SU-DHL-6 (cell line): Measurements from ENCODE around the gene TNIP1.

Experiments used
- H2AFZ ChIP-seq: fragments of 200-600 bp; sonication (generic); 2 replicates; pipeline ENCODE4 v1.6.1; 2014; ENCODE audit warnings: low read depth, mild to moderate bottlenecking, moderate library complexity, mixed read lengths, antibody characterized with exemption, low read length; ENCODE audit not compliant: severe bottlenecking
- H3F3A ChIP-seq: fragments of 200-600 bp; shearing (Covaris generic); 2 replicates; pipeline ENCODE4 v1.6.0; 2016; ENCODE audit warnings: antibody characterized with exemption, mild to moderate bottlenecking; ENCODE audit not compliant: insufficient read depth
- H3K27ac ChIP-seq: fragments of 200-600 bp; sonication (generic); 2 replicates; pipeline ENCODE4 v1.5.1; 2016; ENCODE audit warnings: low read depth, mild to moderate bottlenecking, low read length, moderate library complexity, mixed read lengths
- H3K27me3 ChIP-seq: fragments of 200-600 bp; sonication (generic), shearing (Covaris generic); 2 replicates; pipeline ENCODE4 v1.6.0; 2014; ENCODE audit warnings: mild to moderate bottlenecking, low read length
- H3K36me3 ChIP-seq: fragments of 200-600 bp; sonication (generic); 2 replicates; pipeline ENCODE4 v1.6.1; 2014; ENCODE audit warnings: mild to moderate bottlenecking, low read length, mixed read lengths
- H3K4me2 ChIP-seq: fragments of 300-600, 200-600 bp; shearing (Covaris generic), sonication (generic); 2 replicates; pipeline ENCODE4 v1.6.0; 2014; ENCODE audit warnings: low read length, low read depth, mild to moderate bottlenecking; ENCODE audit not compliant: poor library complexity, severe bottlenecking
- H3K4me3 ChIP-seq: fragments of 200-600 bp; sonication (generic); 2 replicates; pipeline ENCODE4 v1.5.1; 2014; ENCODE audit warnings: antibody characterized with exemption, low read length, mild to moderate bottlenecking, mixed read lengths; ENCODE audit not compliant: insufficient read depth, poor library complexity, severe bottlenecking
- H3K79me2 ChIP-seq: fragments of 200-600 bp; sonication (generic); 2 replicates; pipeline ENCODE4 v1.6.1; 2014; ENCODE audit warnings: mild to moderate bottlenecking, low read length, moderate library complexity; ENCODE audit not compliant: insufficient read depth
- H3K9ac ChIP-seq: fragments of 200-600 bp; sonication (generic); 2 replicates; pipeline ENCODE4 v1.7.0; 2014; ENCODE audit warnings: mild to moderate bottlenecking, low read length
- H3K9me2 ChIP-seq: fragments of 200-600 bp; sonication (generic); replicated peaks from 2 replicates; pipeline ENCODE4 v1.6.1; 2014; ENCODE audit warnings: low read length; ENCODE audit not compliant: insufficient read depth
- H3K9me3 ChIP-seq: fragments of 200-600 bp; sonication (generic); 2 replicates; pipeline ENCODE4 v1.6.1; 2014; ENCODE audit warnings: low read length, mixed read lengths; ENCODE audit not compliant: insufficient read depth
- H4K20me1 ChIP-seq: fragments of 200-600 bp; sonication (generic); 2 replicates; pipeline ENCODE4 v1.6.1; 2014; ENCODE audit warnings: low read depth, mild to moderate bottlenecking, antibody characterized with exemption, low read length, moderate library complexity, mixed read lengths
- EZH2phosphoT487 ChIP-seq: fragments of 200-600 bp; sonication (generic), shearing (Covaris generic); conservative IDR thresholded peaks from 2 replicates; pipeline ENCODE4 v1.6.1; 2018; ENCODE audit warnings: mild to moderate bottlenecking, antibody characterized with exemption, low read length, moderate library complexity, mixed read lengths
- TF ChIP-seq, protein P1 (sequence below): fragments of 200-600 bp; sonication (generic); IDR thresholded peaks from one replicate; pipeline ENCODE4 v1.5.1; 2017; ENCODE audit warnings: antibody characterized with exemption, mild to moderate bottlenecking, low read length, moderate library complexity; ENCODE audit not compliant: insufficient read depth, poor library complexity, severe bottlenecking

The TNIP1 gene

DNA sequence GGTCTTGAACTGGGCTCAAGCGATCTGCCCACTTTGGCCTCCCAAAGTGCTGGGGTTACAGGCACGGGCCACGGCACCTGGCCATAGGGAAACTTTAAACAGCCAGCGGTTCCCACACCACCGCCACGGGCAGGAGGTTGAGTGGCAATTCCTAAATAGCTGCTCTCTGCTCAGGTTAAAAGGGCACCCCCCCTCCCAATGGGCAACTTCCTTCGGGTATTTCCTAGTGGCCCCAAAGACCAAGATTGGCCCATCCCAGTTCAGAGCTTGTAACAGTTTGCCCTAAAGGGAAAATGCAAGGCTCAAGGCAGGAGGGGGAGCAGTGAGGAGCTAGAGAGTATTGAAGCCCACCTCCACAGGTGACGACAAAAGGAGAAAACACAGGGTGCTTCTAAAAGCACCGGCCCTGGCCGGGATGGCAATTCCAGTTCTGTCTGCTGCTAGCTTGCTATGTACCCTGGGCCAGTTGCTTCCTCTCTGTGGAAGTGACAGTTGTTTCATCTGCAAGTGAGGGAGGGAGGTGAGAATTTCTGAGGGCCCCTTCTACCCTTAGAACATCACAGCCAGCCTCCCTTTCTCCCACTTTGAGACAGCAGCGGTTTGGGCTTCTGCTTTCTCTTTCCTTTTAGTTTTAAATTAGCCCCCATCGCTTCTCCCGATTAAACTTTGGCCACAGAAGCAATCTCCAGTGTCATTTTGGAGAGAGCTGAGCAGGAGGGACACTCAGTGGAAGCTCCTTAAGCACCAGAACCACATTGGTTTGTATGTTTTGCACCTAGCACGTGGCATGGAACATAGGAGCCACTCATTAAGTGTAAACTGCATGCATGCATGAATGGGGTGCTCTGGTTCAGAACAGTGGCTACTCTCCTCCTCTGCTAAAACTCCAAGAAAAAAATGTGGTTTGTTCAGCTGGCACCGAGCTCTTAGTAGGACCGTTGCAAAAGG, 17.3 kb upstream of the TNIP1 start:
- Histone ChIP-seq H3K27ac (no peak overlapping the region), H3F3A (no peaks in the 10 kb centered on the region), H3K4me3 (no peak overlapping the region), H4K20me1 (no peaks in the 10 kb centered on the region), H3K27me3 (no peaks in the 10 kb centered on the region), H3K4me2 (no peak overlapping the region), H3K36me3 (no peaks in the 10 kb centered on the region), H3K79me2 (no peaks in the 10 kb centered on the region), H3K9me2 (no peaks in the 10 kb centered on the region), H3K9ac (no peak overlapping the region), H2AFZ (no peak overlapping the region), H3K9me3 (no peaks in the 10 kb centered on the region)
- no peak for TF ChIP-seq EZH2phosphoT487
- TF ChIP-seq, protein P1, sequence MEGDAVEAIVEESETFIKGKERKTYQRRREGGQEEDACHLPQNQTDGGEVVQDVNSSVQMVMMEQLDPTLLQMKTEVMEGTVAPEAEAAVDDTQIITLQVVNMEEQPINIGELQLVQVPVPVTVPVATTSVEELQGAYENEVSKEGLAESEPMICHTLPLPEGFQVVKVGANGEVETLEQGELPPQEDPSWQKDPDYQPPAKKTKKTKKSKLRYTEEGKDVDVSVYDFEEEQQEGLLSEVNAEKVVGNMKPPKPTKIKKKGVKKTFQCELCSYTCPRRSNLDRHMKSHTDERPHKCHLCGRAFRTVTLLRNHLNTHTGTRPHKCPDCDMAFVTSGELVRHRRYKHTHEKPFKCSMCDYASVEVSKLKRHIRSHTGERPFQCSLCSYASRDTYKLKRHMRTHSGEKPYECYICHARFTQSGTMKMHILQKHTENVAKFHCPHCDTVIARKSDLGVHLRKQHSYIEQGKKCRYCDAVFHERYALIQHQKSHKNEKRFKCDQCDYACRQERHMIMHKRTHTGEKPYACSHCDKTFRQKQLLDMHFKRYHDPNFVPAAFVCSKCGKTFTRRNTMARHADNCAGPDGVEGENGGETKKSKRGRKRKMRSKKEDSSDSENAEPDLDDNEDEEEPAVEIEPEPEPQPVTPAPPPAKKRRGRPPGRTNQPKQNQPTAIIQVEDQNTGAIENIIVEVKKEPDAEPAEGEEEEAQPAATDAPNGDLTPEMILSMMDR = no peak

DNA sequence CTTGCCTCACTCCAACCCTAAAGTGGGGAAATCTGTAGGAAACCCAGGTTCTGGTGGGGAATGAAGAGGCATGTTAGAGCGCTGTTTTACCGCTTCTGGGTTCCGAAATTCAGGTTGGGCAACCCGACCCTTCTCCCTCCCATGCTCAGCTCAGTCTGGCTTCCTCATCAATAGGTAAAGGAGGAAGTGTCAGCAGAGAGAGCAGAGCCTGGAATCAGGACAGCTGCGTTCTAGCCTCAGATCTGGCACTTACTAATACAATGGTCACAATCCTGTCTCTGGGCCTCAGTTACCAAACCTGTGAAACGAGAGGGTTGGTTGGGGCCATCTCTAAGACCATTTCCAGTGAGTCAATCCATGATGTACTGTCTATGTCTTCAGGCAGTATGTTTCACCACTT, 16.2 kb upstream of the TNIP1 start:
- no peaks in the 10 kb centered on the region for H4K20me1 ChIP-seq
- no peaks in the 10 kb centered on the region for H3K9me3 ChIP-seq
- no peaks in the 10 kb centered on the region for H3K9me2 ChIP-seq
- no peak overlapping the region for H3K9ac ChIP-seq
- no peaks in the 10 kb centered on the region for H3K79me2 ChIP-seq
- H2AFZ ChIP-seq = no peak overlapping the region
- no peak overlapping the region for H3K4me2 ChIP-seq
- no peak overlapping the region for H3K4me3 ChIP-seq
- H3F3A ChIP-seq = no peaks in the 10 kb centered on the region
- no peaks in the 10 kb centered on the region for H3K36me3 ChIP-seq
- H3K27ac ChIP-seq = no peak overlapping the region
- TF ChIP-seq, protein P1 = no peak
- no peak for TF ChIP-seq EZH2phosphoT487
- no peaks in the 10 kb centered on the region for H3K27me3 ChIP-seq

DNA sequence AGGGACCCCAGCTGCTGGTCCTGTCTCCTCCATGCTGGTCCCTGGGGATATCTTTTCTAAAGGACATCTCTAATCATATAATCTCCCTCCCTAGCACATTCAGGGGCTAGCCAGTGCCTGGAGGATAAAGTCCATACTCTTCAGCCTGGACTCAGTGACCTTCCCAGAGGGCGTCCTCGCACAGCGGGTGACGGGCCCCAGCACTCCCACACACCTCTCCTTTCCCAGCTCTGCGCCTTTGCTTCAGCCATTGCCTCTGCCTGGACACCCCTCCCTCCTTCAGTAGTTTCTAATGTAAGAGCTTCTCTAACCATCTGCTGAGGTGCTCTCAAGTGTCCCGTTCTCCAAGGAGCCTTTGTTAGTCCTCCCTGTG, 15.2 kb upstream of the TNIP1 start:
- H2AFZ ChIP-seq = no peak overlapping the region
- H3K36me3 ChIP-seq = no peaks in the 10 kb centered on the region
- H3K27ac ChIP-seq = no peak overlapping the region
- H3K9ac ChIP-seq = no peak overlapping the region
- no peaks in the 10 kb centered on the region for H4K20me1 ChIP-seq
- TF ChIP-seq, protein P1 = no peak
- TF ChIP-seq EZH2phosphoT487 = no peak
- no peaks in the 10 kb centered on the region for H3K9me2 ChIP-seq
- H3K9me3 ChIP-seq = no peaks in the 10 kb centered on the region
- no peak overlapping the region for H3K4me3 ChIP-seq
- no peak overlapping the region for H3K4me2 ChIP-seq
- no peaks in the 10 kb centered on the region for H3K27me3 ChIP-seq
- H3F3A ChIP-seq = no peaks in the 10 kb centered on the region
- no peaks in the 10 kb centered on the region for H3K79me2 ChIP-seq
